Stimulated activated CD8-positive, alpha-beta memory T cell treated with anti-CD3 and anti-CD28 coated beads, Interleukin-4, amount 100 ng/mL, for 24 hours (primary cell): ENCODE measurements around the gene TECR.
"Not testable (repeated sequence)": the region's sequence is repeated elsewhere in the genome, so short reads cannot be mapped to it uniquely, and the experiment has no call there.

Experiments used
- DNase-seq: peaks from one replicate; pipeline ENCODE4 v3.0.0-alpha.2; 2020; ENCODE audit warnings: low read depth

The TECR gene

GRCh38 chr19:14540741-14541525 is 11.5 kb downstream of the TECR start:
- no peak for DNase-seq

DNA sequence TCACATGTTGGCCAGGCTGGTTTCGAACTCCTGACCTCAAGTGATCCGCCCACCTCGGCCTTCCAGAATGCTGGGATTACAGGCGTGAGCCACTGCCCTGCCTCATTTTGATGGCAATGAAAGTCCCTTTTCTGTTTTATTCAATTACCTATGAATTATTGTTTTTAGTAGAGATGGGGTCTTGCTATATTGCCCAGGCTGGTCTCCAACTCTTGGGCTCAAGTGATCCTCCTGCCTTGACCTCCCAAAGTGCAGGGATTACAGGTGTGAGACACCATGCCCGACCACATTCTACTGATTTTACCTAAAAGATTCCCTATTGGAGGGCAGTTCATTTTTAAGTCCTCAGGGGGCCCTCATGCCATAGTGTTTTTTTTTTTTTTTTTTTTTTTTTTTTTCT is 12.6 kb downstream of the TECR start:
- not testable (repeated sequence) for DNase-seq

DNA sequence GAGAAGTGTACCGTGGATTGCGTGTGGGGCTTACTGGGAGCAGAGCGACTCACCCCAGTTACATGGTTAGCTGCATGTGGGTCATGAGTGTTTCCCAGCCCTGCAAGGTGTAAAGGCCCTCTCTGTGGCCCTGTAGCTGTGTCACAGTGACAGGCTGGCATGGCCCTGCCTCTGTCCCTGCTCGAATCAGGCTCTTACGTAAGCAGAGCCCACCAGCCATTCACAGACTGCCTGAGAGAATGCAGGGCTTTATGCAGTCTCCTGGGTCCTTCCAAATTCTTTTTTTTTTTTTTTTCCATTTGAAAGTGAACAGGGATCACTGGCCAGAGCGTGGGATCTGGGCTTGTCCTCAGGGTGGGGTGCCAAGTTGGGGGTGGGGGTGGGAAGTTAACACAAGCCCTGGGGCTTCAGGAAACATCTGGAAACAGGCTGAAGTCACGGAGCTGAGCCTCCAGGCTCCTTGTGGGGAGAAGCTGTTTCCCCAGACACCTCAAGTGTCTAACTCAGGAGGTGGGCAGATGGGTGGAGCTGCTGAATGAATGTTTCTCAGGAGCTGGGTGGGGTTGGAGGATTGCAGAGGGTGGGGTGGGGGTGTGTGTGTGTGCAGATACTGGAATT is 13.4 kb downstream of the TECR start:
- no peak for DNase-seq

DNA sequence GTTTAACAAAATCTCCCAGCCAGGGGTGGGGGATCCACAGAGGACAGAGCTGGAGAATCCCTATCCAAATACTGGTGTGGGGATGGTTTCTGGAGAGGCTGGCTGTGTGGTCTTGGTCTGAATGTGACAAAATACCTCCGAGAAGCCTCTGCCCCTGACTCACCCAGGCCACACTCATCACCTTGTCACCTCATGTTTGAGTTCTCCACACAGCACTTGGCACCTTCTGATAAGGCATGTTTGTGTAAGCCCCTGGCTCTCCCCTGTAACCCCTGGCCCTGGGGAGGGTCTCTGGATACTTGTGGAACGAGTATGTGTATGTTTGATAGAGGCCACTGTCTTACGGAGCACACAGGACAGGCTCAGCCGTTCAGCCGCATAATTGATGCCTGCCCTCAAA is 14.7 kb downstream of the TECR start:
- no peak for DNase-seq

DNA sequence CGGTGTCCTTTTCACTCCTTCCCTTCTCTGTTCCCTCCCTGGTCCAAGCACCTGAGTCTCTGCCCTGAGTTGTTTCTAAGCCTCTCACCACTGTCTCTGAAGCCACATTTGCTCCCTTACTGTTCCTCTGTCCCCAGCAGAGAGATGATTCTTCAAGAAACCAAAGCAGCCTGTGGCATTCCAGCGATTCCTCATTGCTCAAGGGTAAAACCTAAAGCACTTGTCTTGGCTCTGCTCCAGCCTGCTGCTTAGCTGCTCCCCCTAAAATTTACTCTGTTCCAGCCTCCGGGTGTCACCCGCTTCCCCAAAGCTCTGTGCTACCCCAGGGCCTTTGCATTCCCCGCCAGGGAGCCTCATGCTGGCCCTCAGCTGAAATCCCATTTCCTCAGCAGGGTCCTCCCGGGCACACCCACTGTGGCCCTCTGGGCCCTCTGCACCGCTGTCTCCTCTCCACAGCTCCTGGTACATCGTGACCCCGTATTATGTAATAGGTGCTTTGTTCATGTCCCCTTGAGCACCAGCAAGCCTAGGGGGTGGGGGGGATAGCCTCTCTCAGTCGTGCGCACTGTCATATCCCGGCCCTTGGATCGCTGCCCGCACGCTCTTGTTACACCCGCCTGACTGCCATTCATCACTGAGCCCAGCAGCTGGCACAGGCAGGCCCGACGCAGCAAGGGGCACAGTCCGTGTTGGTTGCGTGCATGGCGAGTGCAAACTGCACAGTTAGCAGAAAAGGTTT is 15.8 kb downstream of the TECR start:
- DNase-seq: no peak

DNA sequence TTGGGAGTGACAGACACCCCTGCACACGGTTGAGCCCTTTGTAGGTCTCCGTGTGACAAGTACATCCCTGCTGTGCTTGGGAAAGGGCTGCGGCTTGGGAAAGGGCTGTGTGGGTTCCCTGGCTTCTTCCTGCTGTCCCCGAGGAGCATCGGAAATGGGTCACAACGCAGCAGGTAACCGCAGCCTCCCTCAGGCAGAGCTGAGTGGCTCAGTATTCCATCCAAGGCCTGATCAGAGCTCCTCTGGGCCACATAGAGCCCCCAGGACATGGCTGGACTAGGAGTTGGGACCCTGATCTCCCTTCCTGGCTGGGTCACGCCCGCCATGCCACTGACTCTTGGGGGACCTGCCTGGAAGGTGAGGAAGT is 16.3 kb downstream of the TECR start:
- no peak for DNase-seq

DNA sequence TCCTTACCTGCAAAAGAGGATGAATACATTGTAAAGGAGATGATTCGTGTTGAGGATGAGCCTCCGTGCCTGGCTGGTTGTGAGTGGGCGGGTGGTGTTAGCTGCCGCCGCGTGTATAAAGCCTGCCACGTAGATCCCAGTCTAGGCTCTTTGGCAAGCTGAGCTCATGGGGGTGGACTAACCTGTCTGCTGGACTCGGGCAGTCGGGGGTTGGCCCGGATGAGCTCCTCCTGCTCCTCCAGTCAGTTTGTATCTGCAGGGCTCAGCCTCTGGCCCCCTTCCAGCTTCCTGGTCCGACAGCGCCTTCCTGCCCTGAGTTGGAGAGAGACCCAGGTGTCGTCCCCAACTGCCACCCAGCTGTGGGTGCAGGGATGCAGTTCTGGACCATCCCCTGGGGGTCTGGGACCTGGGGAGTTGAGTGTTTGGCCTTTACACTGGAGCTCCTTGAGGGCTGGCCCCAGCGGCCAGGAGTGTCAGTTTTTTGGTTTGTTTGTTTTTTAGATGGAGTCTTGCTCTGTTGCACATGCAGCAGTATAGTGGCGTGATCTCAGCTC is 20.9 kb downstream of the TECR start:
- no peak for DNase-seq

DNA sequence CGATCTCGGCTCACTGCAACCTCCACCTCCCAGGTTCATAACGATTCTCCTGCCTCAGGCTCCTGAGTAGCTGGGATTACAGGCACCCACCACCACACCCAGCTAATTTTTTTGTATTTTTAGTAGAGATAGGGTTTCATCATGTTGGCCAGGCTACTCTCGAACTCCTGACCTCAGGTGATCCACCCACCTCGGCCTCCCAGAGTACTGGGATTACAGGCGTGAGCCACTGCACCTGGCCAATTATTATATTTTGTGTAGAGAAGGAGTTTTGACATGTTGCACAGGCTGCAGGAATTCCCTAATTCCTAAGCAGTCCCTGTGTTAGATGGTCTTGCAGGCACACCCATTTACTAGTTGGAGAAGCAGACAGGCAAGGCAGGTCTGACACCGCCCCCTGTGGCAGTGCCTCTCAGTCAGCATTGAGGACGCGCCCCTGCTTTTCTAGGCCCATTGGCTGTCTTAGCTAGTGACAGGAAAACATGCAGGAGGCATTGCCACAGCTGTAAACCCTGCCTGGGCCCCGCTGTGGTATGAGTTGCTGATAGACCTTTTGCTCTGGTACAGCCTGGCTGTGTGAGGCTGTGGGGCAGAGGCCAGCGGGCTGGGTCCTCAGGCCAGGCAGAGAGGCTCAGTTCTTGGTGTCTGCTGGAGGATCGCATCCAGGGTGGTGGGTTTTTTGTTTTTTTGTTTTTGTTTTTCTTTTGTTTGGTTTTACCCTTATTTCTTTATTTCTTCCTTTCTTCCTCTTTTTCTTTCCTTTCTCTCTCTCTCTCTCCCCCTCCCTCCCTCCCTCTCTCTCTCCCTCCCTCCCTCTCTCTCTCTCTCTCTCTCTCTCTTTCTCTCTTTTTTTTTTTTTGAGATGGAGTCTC is 22.0 kb downstream of the TECR start:
- DNase-seq: peak; percentile 58

GRCh38 chr19:14552006-14552360 is 22.6 kb downstream of the TECR start:
- not testable (repeated sequence) for DNase-seq

- no peak for DNase-seq
Observed at GRCh38 chr19:14553042-14553938, 23.9 kb downstream of the TECR start.

- no peak for DNase-seq
Observed at GRCh38 chr19:14553939-14554243, 24.5 kb downstream of the TECR start.

DNA sequence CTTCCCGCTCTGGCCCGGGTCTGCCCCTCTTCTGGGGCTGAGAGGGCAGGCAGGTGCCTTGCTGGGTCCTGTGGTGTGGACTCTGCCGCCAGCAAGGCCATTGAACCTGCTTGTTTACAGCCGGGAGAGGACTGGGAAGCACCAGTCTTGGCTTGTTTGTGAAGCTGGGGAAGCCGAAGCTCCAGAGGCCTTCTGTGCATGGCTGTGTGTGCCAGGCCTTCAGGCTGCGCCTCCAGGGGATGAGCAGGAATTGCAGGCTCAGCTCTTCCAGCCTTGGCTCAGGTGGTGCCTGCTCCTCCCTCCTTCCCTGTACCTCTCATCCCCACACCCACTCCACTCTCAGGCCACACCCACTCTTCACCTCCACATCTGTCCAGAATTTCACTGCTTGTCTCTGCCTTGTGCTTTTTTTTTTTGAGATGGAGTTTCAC is 25.0 kb downstream of the TECR start:
- no peak for DNase-seq

- no peak for DNase-seq
Observed at GRCh38 chr19:14555918-14556661, 26.7 kb downstream of the TECR start.

- DNase-seq: peak; percentile 64
Observed at GRCh38 chr19:14556662-14557188, 27.3 kb downstream of the TECR start.

DNA sequence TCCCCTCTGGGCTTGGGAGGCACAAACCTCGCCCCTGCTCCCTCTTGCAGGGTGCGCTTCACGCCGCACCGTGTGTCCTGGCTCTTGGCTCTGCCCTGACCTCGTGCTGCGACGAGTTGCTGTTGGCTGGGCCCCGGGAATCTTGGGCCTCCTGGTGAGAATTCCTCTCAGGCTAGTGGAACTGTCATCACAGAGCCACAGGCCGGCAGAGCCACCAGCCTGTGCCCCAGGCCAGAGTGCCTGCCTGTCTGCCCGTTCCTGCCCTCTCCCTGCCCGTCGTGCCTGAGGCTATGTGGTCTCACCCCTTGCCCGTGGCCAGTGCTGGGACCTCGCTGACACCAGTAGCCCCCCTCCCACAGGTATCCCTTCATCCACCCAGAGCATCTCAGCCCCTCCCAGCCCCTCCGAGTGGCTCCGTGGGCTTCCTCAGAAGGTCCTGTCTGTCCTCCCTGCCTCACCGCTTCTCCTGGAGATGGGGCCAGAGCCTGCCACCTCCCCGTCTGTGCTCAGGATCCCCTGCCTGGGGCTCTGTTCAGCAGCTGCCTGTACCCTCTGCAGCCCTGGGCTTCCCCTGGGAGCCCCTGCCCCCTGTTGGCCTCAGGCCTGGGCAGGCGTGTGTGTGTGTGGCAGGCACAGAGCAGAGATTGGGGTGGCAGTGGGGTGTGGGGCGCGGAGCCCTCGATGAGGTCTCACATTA is 29.1 kb downstream of the TECR start:
- DNase-seq: no peak

DNA sequence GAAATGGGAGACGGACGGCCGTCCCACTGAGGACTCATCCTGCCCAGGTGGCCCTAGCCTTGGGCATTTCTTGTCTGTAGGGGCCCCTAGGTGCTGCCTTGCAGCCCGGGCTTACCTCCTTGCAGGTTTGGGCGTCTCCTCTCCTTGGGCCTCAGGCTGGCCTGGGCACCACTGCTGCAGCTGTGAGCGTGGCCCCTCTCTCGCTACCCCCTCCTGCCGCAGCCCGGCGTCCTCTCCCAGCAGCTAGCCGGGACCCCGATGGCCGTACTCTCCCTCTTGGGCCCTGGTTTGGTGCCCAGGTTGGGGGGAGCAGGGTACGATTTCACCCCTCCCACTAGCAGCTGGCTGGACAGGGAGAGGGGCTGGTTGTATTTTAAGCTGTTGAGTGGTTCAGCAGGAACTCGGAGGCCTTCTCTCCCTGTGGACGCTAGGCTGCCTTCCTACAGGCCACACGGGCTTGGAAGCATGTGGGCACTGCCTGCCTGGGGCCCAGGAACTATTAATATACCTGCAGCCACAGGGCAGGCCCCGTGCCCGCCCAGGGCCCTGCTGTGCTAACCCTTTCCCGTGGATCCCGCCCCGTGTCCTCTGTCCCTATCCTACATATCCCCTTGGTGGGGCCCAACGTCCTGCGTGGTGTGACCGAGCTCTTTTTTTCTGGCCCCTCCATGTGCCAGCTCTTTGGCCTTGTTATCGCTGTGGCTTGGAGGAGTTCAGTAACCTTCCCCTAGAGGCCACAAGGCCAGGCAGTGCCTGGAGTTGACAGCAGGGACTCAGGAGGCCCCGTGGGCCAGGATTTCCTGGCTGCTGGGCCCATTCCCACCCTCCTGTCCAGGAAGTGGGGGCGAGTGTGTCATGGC is 30.8 kb downstream of the TECR start:
- no peak for DNase-seq

GRCh38 chr19:14560776-14561108 is 31.3 kb downstream of the TECR start:
- no peak for DNase-seq

GRCh38 chr19:14561249-14561648 is 31.9 kb downstream of the TECR start:
- no peak for DNase-seq
